Measurements from ENCODE around the gene LAMA3. TPM values are rescaled to one million over a fixed set of nuclear protein-coding genes. Genes with fewer than 3 reads are reported as not detected.

LAMA3 gene
- total RNA-seq, 1 experiment from 2014 or later = 26.7 TPM

DNA sequence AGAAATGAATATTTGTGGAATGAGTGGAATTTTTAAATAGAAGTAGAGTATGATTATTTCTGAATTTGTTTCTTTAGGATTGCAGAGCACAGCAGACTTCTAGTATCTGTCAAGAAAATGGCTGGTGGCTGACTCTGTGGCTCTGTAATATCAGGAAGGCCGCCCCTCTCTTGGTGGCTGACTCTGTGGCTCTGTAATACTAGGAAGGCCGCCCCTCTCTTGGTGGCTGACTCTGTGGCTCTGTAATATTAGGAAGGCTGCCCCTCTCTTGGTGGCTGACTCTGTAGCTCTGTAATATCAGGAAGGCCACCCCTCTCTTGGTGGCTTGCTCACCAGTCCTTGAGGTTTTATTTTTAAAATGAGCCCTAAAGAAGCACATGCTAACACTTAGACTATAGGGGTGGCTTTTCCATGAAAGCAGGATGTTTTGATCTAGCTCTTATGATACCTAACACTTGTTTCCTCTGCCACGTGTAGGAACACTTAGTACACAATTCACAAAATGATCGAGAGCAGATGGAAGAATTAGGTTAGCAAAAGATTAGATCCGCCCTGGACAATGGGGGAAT, 240.2 kb downstream of the LAMA3 start:
- in situ Hi-C loops (cut with HindIII; ENCODE audit: low pct_unique_long_range_greater_than_20kb, low sequenced_read_pairs) = no loop called here

DNA sequence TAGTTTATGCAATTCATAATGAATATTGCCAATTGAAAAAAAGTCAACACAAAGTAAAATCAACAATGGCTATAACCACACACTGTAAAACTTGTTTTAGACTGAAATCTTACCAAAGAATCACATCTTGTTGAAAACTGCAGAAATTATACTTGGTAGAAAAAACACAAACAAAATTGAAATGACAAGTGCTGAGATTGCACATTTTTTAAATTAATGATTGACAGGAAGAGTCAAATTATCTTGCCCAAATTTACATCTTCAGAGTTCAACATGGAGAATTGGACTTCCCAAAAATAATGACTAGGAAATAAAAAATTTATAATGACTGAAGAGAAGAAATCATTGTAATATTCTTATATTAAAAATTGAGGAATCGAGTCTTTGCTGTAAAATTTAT, 240.7 kb downstream of the LAMA3 start:
- no peak for DNase-seq (ENCODE audit: low read depth)
- in situ Hi-C loops (cut with HindIII; ENCODE audit: low pct_unique_long_range_greater_than_20kb, low sequenced_read_pairs) = no loop called here

More for the DNA sequence above, 240.2 kb downstream of the LAMA3 start:
- no peak for DNase-seq (ENCODE audit: low read depth)

DNA sequence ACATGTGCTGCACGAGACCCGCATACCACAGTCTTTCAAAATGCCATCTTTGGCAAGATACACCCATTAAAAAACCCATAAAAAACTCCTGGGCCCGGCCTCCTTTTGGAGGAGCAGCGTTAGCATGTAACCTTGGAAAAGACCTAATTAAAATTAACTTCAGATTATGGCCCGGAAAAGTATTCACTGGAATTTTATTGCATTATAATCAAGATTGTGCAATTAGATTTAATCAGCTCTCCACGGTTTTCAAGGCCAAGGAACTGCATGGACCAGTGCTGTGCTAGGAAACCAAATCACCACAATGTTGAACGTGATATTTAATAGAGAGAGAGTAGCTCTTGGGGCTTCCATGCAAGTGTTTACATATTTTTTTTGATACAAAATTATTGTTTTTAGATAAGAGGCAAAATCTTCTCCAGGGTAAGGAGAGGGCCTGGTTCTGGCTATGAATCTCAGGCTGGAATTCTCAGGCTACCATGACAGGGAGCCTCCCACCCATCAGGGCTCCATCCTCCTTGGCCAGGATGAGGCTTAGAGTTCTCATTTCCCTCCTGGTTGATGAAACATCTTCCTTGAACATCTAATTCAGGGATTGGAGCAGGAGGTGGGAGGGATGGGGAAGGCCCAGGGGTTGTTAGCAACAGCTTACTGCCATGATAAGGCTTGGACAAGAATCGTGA, 243.3 kb downstream of the LAMA3 start:
- in situ Hi-C loops (cut with HindIII; ENCODE audit: low pct_unique_long_range_greater_than_20kb, low sequenced_read_pairs) = no loop called here
- DNase-seq (ENCODE audit: low read depth) = no peak

DNA sequence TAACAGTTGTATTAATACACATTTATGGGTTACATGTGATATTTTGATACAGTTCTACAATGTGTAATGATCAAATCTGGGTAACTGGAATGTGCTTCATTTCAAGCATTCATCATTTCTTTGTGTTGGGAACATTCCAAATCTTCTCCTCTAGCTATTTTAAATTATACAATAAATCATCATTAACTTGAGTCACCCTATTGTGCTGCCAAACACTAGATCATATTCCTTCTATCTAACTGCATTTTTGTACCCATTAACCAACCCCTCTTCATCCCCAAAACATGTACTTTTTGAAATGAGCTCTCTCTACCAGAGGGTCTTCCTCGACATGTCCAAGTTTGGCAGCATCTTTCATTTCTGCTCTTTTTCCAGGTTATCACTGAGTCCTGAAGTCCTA, 244.2 kb downstream of the LAMA3 start:
- in situ Hi-C loops (cut with HindIII; ENCODE audit: low pct_unique_long_range_greater_than_20kb, low sequenced_read_pairs) = no loop called here
- no peak for DNase-seq (ENCODE audit: low read depth)

DNA sequence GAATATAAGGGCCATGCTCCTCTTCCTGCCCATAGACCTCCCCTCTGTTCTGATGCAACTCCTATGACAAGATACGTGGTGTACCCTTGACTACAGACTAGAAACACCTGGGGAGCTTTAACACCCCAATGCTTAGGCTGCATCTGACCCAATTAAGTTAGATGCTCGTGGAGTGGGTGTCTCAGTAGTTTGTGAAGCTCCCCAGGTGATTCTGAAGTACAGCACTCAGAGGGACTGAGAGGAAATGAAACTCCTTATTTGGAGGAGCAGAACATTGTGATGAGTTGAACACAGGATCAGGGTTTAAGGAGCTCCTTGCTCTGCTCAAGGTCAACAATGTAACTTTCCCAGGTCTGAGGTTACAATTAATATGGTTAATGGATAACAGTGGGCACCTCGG, 245.0 kb downstream of the LAMA3 start:
- DNase-seq (ENCODE audit: low read depth) = no peak
- in situ Hi-C loops (cut with HindIII; ENCODE audit: low pct_unique_long_range_greater_than_20kb, low sequenced_read_pairs) = no loop called here

DNA sequence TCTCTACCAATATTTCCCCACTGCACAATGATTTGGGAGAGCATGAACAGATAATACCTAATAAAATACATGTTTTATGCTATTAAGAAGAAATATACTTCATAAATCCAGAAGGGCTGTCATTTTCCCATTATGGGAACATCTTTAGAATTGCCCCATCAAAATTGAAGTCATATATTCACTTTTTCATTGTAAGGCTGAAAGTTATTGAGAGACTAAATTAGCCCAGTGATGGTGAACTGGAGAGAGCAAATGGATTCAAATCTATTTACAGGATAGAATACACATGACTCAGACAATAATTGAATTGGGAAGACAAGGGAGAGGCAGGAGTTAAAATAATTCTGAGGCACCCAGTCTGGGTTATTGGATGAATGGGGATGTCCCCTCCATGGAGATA, 245.6 kb downstream of the LAMA3 start:
- in situ Hi-C loops (cut with HindIII; ENCODE audit: low pct_unique_long_range_greater_than_20kb, low sequenced_read_pairs) = no loop called here
- DNase-seq (ENCODE audit: low read depth) = no peak

DNA sequence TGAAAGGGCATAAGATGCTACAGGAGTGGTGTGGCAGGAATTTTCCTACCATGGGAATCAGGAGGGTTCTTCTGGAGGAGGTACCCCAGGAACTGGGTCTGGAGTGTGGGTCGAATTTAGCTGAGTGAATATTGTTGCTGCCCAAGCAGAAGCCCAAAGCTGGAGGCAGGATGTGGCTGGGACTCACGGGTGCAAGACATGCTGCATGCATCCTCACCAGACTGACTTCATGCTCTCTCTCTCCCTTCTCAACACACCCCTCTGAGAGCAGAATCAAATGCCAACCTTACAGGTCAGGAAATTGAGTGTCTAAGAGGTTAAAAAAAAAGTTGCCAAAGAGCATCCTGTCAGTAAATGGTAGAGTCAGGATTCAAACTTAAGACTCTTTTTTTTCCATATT, 246.6 kb downstream of the LAMA3 start:
- in situ Hi-C loops (cut with HindIII; ENCODE audit: low pct_unique_long_range_greater_than_20kb, low sequenced_read_pairs) = no loop called here
- DNase-seq (ENCODE audit: low read depth) = no peak

DNA sequence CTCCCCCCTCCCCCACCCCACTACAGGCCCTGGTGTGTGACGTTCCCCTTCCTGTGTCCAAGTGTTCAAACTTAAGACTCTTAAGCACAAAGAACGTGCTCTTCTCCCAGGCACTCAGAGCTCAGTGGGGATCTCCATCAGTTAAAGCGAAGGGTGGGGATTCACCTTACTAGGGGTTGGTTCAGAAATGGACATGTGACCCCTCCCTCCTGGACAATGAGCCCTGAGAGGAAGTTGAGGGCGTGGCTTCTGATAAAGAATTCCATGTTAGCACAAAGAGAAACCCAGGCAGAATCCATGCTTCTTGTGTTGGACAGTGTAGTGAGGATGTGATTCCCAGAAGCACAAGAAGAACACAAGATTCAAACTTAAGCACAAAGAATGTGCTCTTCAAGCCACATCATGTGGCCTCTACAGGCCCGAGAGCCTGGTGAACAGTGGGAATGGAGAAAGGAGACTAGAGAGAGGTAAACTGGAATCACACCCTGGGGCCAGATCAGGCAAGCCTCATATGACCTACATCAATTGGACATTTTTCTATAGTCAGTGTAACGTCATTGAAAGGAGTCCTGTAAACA, 247.2 kb downstream of the LAMA3 start:
- DNase-seq (ENCODE audit: low read depth) = no peak
- in situ Hi-C loops (cut with HindIII; ENCODE audit: low pct_unique_long_range_greater_than_20kb, low sequenced_read_pairs) = no loop called here

DNA sequence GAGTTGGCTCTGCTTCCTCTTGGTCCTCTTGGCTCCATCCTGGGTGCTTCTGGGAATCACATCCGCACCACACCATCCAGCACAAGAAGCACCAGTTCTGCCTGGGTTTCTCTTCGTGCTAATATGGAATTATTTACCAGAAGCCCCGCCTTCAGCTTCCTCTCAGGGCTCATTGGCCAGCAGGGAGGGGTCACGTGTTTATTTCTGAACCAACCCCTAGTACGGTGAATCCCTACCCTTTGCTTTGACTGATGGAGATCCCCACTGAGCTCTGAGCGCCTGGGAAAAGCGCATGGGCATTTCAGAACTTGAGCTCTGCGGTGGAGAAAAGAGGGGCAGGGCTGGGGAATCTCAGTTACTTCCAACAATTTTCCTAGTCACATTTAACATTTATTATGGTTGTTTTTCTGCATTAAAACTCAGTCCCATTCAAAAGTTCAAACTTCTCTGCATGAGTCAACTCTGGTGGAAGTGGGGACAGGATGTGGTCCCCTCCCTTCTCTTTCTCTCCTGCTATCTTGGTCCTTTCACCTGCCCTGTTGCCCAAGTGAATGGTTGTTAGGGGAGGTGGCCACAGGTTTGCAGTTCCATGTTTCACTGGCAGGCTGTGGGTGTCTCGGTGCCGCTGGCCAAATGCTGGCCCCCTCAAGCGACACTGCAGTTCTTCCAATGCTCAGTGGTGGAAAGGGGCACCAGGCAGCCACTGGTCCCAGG, 248.9 kb downstream of the LAMA3 start:
- in situ Hi-C loops (cut with HindIII; ENCODE audit: low pct_unique_long_range_greater_than_20kb, low sequenced_read_pairs) = no loop called here
- no peak for DNase-seq (ENCODE audit: low read depth)

DNA sequence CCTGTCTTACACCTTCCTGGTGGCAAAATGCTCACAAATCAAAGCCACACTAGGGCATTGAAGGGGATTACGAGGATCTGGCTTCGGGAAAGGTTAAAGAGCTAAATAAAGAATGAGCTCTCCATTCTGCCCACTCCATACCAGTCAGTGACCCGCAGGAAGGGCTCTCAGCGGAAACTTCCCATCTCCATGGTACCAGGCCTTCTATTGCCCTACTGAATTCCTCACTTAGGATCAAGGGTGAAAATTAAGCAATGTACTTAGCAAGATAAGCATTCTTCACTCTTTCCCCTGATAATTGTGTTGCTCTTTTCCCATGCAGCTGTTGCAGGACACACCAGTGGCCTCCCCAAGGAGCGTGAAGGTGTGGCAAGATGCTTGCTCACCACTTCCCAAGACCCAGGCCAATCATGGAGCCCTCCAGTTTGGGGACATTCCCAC, 249.7 kb downstream of the LAMA3 start:
- in situ Hi-C loops (cut with HindIII; ENCODE audit: low pct_unique_long_range_greater_than_20kb, low sequenced_read_pairs) = no loop called here
- DNase-seq (ENCODE audit: low read depth) = no peak

DNA sequence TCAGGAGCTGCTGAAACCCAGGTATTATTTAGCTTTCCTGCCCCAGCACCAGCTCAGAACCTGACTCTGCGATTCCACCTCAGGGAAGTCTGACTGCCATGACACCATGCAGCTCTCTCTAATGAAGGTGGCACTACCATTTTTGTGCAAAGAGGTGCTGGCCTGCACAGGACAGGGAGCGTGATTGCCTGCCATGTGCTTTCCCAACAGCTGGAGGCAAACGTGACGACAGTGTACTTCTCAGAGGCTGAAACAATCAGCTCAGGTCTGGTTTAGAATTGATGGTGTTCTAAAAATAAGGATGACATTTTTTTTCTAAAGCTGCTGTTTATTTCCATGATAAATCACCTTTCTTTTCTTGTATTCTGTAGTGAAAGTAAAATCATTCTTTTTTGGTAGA, 250.1 kb downstream of the LAMA3 start:
- in situ Hi-C loops (cut with HindIII; ENCODE audit: low pct_unique_long_range_greater_than_20kb, low sequenced_read_pairs) = no loop called here
- DNase-seq (ENCODE audit: low read depth) = no peak

DNA sequence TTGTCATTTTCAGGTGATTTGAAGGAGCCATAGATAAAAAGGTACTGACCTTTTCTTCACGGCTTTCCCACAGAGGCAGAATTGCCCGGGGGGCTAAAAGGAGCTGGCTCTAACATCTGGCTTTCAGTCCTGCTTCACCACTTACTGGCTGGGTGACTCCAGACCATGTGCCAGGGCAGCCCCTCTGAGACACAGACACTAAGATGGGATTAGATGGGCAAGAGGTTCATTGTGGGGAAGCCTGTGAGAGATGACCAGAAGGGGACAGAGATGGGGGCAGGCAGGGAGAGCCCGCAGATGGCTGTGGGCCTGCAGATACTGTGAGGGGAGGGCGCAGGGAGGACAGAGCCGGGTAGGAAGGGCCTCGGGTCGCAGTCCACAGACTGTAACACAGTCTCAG, 250.6 kb downstream of the LAMA3 start:
- in situ Hi-C loops (cut with HindIII; ENCODE audit: low pct_unique_long_range_greater_than_20kb, low sequenced_read_pairs) = no loop called here
- DNase-seq (ENCODE audit: low read depth) = no peak

DNA sequence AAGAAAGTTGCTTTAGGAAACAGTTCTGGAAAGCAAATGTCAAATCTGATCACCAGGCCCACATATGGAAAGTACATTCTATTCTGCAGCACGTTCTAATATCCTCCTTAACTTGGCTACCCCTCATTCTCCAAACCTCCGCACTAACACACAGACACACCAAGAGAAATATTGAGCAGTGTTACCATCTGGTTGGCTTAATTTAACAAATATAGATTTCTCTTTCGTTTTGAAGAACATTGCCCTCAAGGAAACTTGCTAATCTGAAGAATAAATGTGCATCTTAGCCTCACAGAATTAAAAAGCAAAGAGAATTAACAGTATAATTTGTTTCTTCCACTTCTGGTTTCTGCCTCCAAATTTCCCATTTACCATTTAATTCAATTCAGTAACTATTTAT, 252.5 kb downstream of the LAMA3 start:
- in situ Hi-C loops (cut with HindIII; ENCODE audit: low pct_unique_long_range_greater_than_20kb, low sequenced_read_pairs) = no loop called here
- DNase-seq (ENCODE audit: low read depth) = no peak

DNA sequence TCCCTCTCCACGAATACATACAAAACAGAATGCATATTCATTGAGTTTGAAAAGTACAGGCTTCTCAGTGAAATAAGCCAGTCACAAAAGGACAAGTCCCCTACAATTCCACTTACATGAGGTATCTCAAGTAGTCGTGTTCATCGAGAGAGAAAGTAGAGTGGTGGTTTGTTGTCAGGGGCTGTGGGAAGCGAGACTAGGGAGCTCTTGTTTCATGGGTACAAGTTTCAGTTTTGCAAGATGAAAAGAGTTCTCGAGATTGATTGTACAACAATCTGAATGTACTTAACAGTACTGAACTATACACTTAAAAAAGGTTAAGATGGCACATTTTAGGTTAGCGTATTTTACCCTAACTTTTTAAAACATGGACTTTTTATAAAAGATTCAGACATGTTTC, 253.9 kb downstream of the LAMA3 start:
- no peak for DNase-seq (ENCODE audit: low read depth)
- in situ Hi-C loops (cut with HindIII; ENCODE audit: low pct_unique_long_range_greater_than_20kb, low sequenced_read_pairs) = no loop called here

DNA sequence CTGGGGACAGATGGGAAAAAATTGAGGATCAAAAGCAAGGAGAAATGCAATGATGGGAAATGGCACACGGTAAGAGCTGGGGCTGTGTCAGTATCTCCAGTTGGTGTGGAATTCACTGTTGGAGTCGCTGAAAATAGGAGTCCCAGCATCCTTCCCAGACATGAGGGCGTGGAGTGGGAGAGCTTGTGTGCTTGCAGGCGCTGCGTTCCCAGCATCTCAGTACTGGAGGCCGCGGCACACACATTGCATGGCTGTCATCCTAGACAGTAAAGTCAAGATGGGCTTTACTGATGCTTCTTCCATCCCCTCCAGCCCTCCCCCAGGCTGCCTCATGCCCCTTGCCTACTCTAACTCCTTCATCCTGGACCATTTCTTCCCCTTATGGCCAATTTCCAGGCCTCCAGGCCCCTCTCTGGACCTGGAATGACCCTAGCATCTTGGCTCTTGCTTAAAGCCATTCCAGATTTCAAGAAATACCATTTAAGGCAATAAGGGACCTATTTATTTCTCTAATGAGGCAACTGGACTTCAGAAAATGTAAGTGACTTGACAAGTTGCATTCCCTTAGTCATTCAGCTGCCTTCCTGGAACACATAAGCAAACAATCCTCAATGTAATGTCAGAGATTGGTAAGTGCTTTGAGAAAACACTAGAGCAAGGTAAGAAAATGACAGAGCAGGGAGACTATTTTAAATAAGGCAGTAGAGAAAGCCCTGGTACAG, 254.8 kb downstream of the LAMA3 start:
- DNase-seq (ENCODE audit: low read depth) = no peak
- in situ Hi-C loops (cut with HindIII; ENCODE audit: low pct_unique_long_range_greater_than_20kb, low sequenced_read_pairs) = no loop called here

DNA sequence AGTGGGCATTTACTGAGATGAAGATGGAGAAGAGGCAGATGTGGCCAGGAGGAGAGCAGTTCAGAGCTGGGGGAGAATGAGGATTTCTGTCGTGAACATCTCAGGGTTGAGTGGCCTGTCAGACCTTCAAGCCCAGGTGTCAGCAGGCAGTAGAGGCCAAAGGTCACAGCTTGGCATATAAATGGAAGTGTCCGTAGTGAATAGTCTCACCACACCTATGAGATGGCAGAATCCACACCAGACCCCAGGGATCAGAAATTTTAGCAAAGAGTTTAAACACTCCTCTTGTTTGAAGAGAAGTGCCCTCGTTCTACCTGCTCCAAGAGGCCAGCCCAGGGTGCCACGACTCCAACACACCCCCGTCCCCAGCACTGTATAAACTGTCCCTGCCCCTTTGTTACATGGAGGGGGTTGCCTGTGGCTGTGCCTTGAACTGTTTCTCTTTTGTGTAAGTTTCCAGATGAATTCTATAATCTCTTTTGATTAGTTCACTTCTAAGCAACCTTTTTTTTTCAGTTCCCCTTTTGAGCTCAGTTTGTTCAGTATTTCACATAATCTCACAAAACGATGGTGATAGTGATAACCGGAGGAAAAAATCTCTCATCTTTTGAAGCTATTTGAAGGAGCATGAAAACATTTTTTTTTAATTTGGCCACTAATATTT, 256.3 kb downstream of the LAMA3 start:
- in situ Hi-C loops (cut with HindIII; ENCODE audit: low pct_unique_long_range_greater_than_20kb, low sequenced_read_pairs) = no loop called here
- DNase-seq (ENCODE audit: low read depth) = no peak

DNA sequence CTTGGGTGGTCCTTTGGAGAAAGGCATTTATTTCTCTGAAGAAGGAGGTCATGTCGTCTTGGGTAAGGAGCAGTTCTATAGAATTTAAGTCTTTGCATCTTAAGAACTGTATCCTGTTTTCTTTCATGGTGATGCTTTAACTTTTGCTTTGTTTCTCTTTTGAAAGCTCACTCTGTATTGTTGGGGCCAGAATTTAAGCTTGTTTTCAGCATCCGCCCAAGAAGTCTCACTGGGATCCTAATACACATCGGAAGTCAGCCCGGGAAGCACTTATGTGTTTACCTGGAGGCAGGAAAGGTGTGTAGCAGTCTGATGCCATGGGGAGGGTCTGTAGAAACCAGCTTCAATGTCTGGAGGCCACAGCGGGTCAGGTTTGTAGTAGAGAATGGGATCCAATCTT, 260.6 kb downstream of the LAMA3 start:
- in situ Hi-C loops (cut with HindIII; ENCODE audit: low pct_unique_long_range_greater_than_20kb, low sequenced_read_pairs) = no loop called here

DNA sequence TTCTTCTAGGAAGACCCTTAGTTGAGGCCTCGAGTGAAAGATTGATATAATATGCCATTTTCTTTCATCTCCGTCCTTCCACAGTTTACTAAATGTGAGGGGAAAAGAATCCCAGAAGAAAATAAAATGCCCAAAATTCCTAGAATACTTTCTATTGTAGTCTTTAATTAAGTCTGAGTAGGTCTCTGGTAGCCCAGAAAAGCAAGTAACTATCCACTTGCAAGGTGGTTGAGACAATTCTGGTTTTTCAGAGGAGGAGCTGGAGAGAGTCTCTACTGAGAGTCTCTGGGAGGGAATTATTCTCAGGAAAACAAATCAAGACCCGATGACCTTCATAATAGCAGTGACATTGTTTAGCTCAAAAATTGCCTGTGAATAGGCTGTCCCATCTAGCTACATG, 261.4 kb downstream of the LAMA3 start:
- in situ Hi-C loops (cut with HindIII; ENCODE audit: low pct_unique_long_range_greater_than_20kb, low sequenced_read_pairs) = no loop called here
- DNase-seq (ENCODE audit: low read depth) = no peak

More for the DNA sequence above, 260.6 kb downstream of the LAMA3 start:
- DNase-seq (ENCODE audit: low read depth) = no peak
